Stimulated activated CD4-positive, alpha-beta T cell treated with anti-CD3 and anti-CD28 coated beads, Interleukin-12 subunit alpha, Interleukin-12 subunit beta, amount 100 ng/mL, for 24 hours (primary cell): Measurements from ENCODE around the gene F2.

Source experiments
- DNase-seq, 2 experiments: peaks; one replicate each; pipeline ENCODE4 v3.0.0-alpha.2; 2020; ENCODE audit warnings: low read depth in 2 of 2

Gene F2

GRCh38 chr11:46718155-46719019, 626 bp upstream of the F2 start:
- DNase-seq: no peak

GRCh38 chr11:46719543-46720218, 668 bp downstream of the F2 start:
- no peak for DNase-seq

GRCh38 chr11:46721286-46721685, 2.3 kb downstream of the F2 start:
- no peak for DNase-seq

- DNase-seq: no peak
Observed at GRCh38 chr11:46722566-46723358, 3.7 kb downstream of the F2 start.

- DNase-seq: no peak
Observed at GRCh38 chr11:46723359-46723680, 4.3 kb downstream of the F2 start.

- DNase-seq: no peak
Observed at GRCh38 chr11:46724088-46724487, 5.1 kb downstream of the F2 start.

- DNase-seq: no peak
Observed at GRCh38 chr11:46725338-46726205, 6.6 kb downstream of the F2 start.

GRCh38 chr11:46726206-46726862, 7.3 kb downstream of the F2 start:
- DNase-seq: no peak

GRCh38 chr11:46727952-46728658, 9.1 kb downstream of the F2 start:
- no peak for DNase-seq

- no peak for DNase-seq
Observed at GRCh38 chr11:46728659-46729040, 9.6 kb downstream of the F2 start.

GRCh38 chr11:46729110-46730027, 10.4 kb downstream of the F2 start:
- no peak for DNase-seq

GRCh38 chr11:46731545-46731944, 12.5 kb downstream of the F2 start:
- no peak for DNase-seq

- no peak for DNase-seq
Observed at GRCh38 chr11:46733234-46733633, 14.2 kb downstream of the F2 start.

- no peak for DNase-seq
Observed at GRCh38 chr11:46736146-46736545, 17.1 kb downstream of the F2 start.

- DNase-seq: no peak
Observed at GRCh38 chr11:46736615-46737014, 17.6 kb downstream of the F2 start.

GRCh38 chr11:46737699-46738098, 18.7 kb downstream of the F2 start:
- DNase-seq: no peak

GRCh38 chr11:46738887-46739286, 19.9 kb downstream of the F2 start:
- no peak for DNase-seq

GRCh38 chr11:46741600-46742484, 22.8 kb downstream of the F2 start:
- no peak for DNase-seq
